GM03348 (cell line): Measurements from ENCODE around the gene LHCGR.

Source experiments
- DNase-seq: peaks from one replicate; pipeline ENCODE4 v3.0.0; 2012; ENCODE audit warnings: low spot score

LHCGR gene

GRCh38 chr2:48755473-48755872, at the start of gene LHCGR:
Gene LHCGR (minus strand): TSS chr2:48755724. CDS start chr2:48755671, 53 bp downstream.
- DNase-seq = peak; percentile 20

- DNase-seq = no peak
These were observed 44.1 kb upstream of the LHCGR start for GRCh38 chr2:48799601-48800000.

- DNase-seq = no peak
These were observed 39.5 kb upstream of the LHCGR start for GRCh38 chr2:48795065-48795464.

GRCh38 chr2:48793671-48794070, 38.1 kb upstream of the LHCGR start:
- DNase-seq = no peak

- DNase-seq = no peak
These were observed 36.5 kb upstream of the LHCGR start for GRCh38 chr2:48792030-48792429.

- DNase-seq = no peak
These were observed 35.1 kb upstream of the LHCGR start for GRCh38 chr2:48790407-48791170.

GRCh38 chr2:48787580-48787979, 32.1 kb upstream of the LHCGR start:
- no peak for DNase-seq

- DNase-seq = no peak
These were observed 25.8 kb upstream of the LHCGR start for GRCh38 chr2:48781366-48781765.

- DNase-seq = no peak
These were observed 23.6 kb upstream of the LHCGR start for GRCh38 chr2:48779019-48779716.

- no peak for DNase-seq
These were observed 18.7 kb upstream of the LHCGR start for GRCh38 chr2:48774251-48774650.

GRCh38 chr2:48771241-48772014, 15.9 kb upstream of the LHCGR start:
- no peak for DNase-seq

GRCh38 chr2:48770181-48770580, 14.7 kb upstream of the LHCGR start:
- DNase-seq = no peak

GRCh38 chr2:48768669-48769068, 13.1 kb upstream of the LHCGR start:
- no peak for DNase-seq

- no peak for DNase-seq
These were observed 11.8 kb upstream of the LHCGR start for GRCh38 chr2:48767330-48767729.

- no peak for DNase-seq
These were observed 5.3 kb upstream of the LHCGR start for GRCh38 chr2:48760826-48761225.

GRCh38 chr2:48759682-48760081, 4.2 kb upstream of the LHCGR start:
- DNase-seq = no peak

- DNase-seq = no peak
These were observed 765 bp upstream of the LHCGR start for GRCh38 chr2:48756289-48756688.

- no peak for DNase-seq
These were observed 650 bp downstream of the LHCGR start for GRCh38 chr2:48754874-48755273.

- no peak for DNase-seq
These were observed 2.3 kb downstream of the LHCGR start for GRCh38 chr2:48753228-48753627.

- no peak for DNase-seq
These were observed 5.3 kb downstream of the LHCGR start for GRCh38 chr2:48750128-48750739.

- no peak for DNase-seq
These were observed 6.0 kb downstream of the LHCGR start for GRCh38 chr2:48749291-48750127.
